ENCODE results near the gene GP1BA. TPM values are rescaled to one million over a fixed set of nuclear protein-coding genes. Genes with fewer than 3 reads are reported as not detected.
A peak's percentile ranks its signal among the peaks of the same experiment; 100 is the strongest.

Gene GP1BA
- total and polyA plus RNA-seq, 2 donors (not counting 1 experiment from before 2014, with no cell fraction given): not detected

DNA sequence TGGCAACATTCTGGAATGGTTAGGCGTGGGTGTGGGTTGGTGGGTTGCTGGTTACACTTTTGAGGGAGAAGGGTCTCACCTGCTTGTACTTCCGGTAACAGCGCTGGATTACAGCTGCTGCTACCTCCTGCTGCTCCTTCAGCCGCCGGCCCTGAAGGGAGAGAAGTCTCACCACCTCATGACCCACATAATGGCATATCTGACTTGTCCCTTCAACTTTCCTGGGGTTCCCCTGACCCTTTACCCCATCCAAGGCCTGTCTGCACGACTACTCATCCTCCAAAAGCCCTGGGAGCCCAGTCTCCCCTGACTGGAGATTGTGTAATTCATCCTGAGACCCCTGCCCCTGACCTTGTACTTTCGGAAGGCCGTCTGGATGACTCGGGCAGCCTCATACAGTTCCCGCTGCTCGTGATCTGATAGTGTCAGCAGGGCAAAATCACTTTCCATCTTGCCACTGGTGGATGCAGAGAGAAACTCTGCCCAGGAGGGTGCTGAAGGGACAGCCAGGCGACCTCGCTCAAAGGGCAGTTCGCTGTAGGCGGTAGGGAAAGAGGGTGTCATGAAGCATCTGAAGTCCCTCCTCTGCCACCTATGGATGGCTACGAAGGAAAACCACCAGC is 37.6 kb downstream of the GP1BA start:
- Histone ChIP-seq H3K4me2 (ENCODE audit: extremely low read depth, insufficient read depth, low read length) (peak overlapping the region; percentile 83), H2AFZ (ENCODE audit: low read length) (no peak overlapping the region), H3K4me1 (ENCODE audit: control insufficient read depth, extremely low read depth, insufficient read depth, low read length) (peaks cover 19% of the 10 kb centered on the region), H3K27ac (ENCODE audit: insufficient read depth, low read length) (peak overlapping the region; percentile 97), H4K20me1 (ENCODE audit: control insufficient read depth, extremely low read depth, insufficient read depth, low read length) (no peaks in the 10 kb centered on the region), H3K4me3 (replicated peaks in 1 of 4; ENCODE audit: control extremely low read depth in 1 of 4, insufficient read depth in 1 of 4, low read depth in 3 of 4, low read length in 4 of 4) (peak overlapping the region in 3 of 4 experiments; percentile 33 to 87 (median 81)), H3K27me3 (ENCODE audit: control insufficient read depth, insufficient read depth, low read length) (no peaks in the 10 kb centered on the region), H3K9me3 (ENCODE audit: control insufficient read depth, insufficient read depth, low read depth, low read length) (no peaks in the 10 kb centered on the region), H3K9ac (ENCODE audit: insufficient read depth, low read length) (peak overlapping the region; percentile 9), H3K79me2 (ENCODE audit: control insufficient read depth, insufficient read depth, low read length) (peaks cover 15% of the 10 kb centered on the region), H3K36me3 (ENCODE audit: control insufficient read depth, insufficient read depth, low read length) (peaks cover 13% of the 10 kb centered on the region)
- DNase-seq (ENCODE audit: low read depth in 2 of 2): peak; percentile 47 to 58
- TF ChIP-seq, protein P1, sequence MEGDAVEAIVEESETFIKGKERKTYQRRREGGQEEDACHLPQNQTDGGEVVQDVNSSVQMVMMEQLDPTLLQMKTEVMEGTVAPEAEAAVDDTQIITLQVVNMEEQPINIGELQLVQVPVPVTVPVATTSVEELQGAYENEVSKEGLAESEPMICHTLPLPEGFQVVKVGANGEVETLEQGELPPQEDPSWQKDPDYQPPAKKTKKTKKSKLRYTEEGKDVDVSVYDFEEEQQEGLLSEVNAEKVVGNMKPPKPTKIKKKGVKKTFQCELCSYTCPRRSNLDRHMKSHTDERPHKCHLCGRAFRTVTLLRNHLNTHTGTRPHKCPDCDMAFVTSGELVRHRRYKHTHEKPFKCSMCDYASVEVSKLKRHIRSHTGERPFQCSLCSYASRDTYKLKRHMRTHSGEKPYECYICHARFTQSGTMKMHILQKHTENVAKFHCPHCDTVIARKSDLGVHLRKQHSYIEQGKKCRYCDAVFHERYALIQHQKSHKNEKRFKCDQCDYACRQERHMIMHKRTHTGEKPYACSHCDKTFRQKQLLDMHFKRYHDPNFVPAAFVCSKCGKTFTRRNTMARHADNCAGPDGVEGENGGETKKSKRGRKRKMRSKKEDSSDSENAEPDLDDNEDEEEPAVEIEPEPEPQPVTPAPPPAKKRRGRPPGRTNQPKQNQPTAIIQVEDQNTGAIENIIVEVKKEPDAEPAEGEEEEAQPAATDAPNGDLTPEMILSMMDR (conservative IDR thresholded peaks at IDR 0.05 in 1 of 2, IDR thresholded peaks at IDR 0.05 in 1 of 2; ENCODE audit: low read depth in 1 of 2, low read length in 2 of 2): no peak
- no peak for TF ChIP-seq EZH2 (IDR thresholded peaks at IDR 0.05; ENCODE audit: low read length, missing control alignments)

DNA sequence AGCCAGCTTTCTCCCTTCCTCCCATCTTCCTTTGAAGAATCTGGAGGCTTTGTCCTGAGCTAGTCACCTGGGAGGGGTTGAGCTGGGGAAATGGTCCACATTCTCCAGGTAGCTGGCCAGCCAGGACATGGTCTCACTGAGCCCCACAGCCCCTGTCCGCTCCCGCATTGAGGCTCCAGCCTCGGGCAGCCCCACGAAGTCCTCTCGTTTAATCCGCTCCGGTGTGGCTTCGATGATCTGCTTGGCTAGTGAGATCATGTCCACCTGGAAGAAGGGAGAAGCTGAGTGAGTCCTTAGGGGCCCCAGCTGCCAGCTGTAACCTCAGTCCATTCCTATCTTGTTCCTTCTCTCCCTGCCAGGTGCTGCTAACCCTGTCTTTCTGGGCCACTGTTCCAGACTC is 38.2 kb downstream of the GP1BA start:
- Histone ChIP-seq H3K9ac (ENCODE audit: insufficient read depth, low read length) (no peak overlapping the region), H3K4me3 (replicated peaks in 1 of 4; ENCODE audit: control extremely low read depth in 1 of 4, insufficient read depth in 1 of 4, low read depth in 3 of 4, low read length in 4 of 4) (peak overlapping the region in 1 of 4 experiments; percentile 87), H3K4me2 (ENCODE audit: extremely low read depth, insufficient read depth, low read length) (no peak overlapping the region), H3K79me2 (ENCODE audit: control insufficient read depth, insufficient read depth, low read length) (peaks cover 13% of the 10 kb centered on the region), H3K27ac (ENCODE audit: insufficient read depth, low read length) (peak overlapping the region; percentile 97), H3K27me3 (ENCODE audit: control insufficient read depth, insufficient read depth, low read length) (no peaks in the 10 kb centered on the region), H2AFZ (ENCODE audit: low read length) (no peak overlapping the region), H3K9me3 (ENCODE audit: control insufficient read depth, insufficient read depth, low read depth, low read length) (no peaks in the 10 kb centered on the region), H3K4me1 (ENCODE audit: control insufficient read depth, extremely low read depth, insufficient read depth, low read length) (peaks cover 19% of the 10 kb centered on the region), H4K20me1 (ENCODE audit: control insufficient read depth, extremely low read depth, insufficient read depth, low read length) (no peaks in the 10 kb centered on the region), H3K36me3 (ENCODE audit: control insufficient read depth, insufficient read depth, low read length) (peaks cover 13% of the 10 kb centered on the region)
- DNase-seq (ENCODE audit: low read depth in 2 of 2): no peak
- TF ChIP-seq, protein P1 (conservative IDR thresholded peaks at IDR 0.05 in 1 of 2, IDR thresholded peaks at IDR 0.05 in 1 of 2; ENCODE audit: low read depth in 1 of 2, low read length in 2 of 2): no peak
- no peak for TF ChIP-seq EZH2 (IDR thresholded peaks at IDR 0.05; ENCODE audit: low read length, missing control alignments)

DNA sequence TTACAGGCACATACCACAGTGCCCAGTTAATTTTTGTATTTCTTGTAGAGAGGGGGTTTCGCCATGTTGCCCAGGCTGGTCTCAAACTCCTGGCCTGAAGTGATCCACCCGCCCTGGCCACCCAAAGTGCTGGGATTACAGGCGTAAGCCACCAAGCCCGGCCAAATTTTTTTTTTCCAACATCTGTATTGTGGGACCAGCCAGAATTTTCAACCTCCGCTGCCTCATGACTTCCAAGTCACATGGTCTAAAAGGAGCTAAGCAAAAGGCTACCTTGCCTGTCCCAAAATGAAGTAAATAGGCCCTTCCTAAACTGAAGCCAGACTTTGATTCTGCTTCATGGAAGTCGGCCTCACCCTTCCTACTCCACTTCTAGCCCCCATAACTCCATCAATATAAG is 39.7 kb downstream of the GP1BA start:
- Histone ChIP-seq H3K27ac (ENCODE audit: insufficient read depth, low read length) (no peak overlapping the region), H3K9me3 (ENCODE audit: control insufficient read depth, insufficient read depth, low read depth, low read length) (no peaks in the 10 kb centered on the region), H3K36me3 (ENCODE audit: control insufficient read depth, insufficient read depth, low read length) (peaks cover 12% of the 10 kb centered on the region), H3K27me3 (ENCODE audit: control insufficient read depth, insufficient read depth, low read length) (no peaks in the 10 kb centered on the region), H3K4me3 (replicated peaks in 1 of 4; ENCODE audit: control extremely low read depth in 1 of 4, insufficient read depth in 1 of 4, low read depth in 3 of 4, low read length in 4 of 4) (no peak overlapping the region), H3K4me1 (ENCODE audit: control insufficient read depth, extremely low read depth, insufficient read depth, low read length) (peaks cover 14% of the 10 kb centered on the region), H3K9ac (ENCODE audit: insufficient read depth, low read length) (no peak overlapping the region), H2AFZ (ENCODE audit: low read length) (no peak overlapping the region), H3K79me2 (ENCODE audit: control insufficient read depth, insufficient read depth, low read length) (peaks cover 6% of the 10 kb centered on the region), H4K20me1 (ENCODE audit: control insufficient read depth, extremely low read depth, insufficient read depth, low read length) (no peaks in the 10 kb centered on the region), H3K4me2 (ENCODE audit: extremely low read depth, insufficient read depth, low read length) (no peak overlapping the region)
- no peak for DNase-seq (ENCODE audit: low read depth in 2 of 2)
- TF ChIP-seq EZH2 (IDR thresholded peaks at IDR 0.05; ENCODE audit: low read length, missing control alignments): no peak
- TF ChIP-seq, protein P1 (conservative IDR thresholded peaks at IDR 0.05 in 1 of 2, IDR thresholded peaks at IDR 0.05 in 1 of 2; ENCODE audit: low read depth in 1 of 2, low read length in 2 of 2): no peak
